HCT116 (cell line): ENCODE measurements around the gene KIF1A. TPM values are rescaled to one million over a fixed set of nuclear protein-coding genes. Genes with fewer than 3 reads are reported as not detected.

Experiments
- ATAC-seq: fragments of 200-7000 bp; cut with Tn5 transposase; 2 replicates; pipeline ENCODE4 v1.9.1; 2020; ENCODE audit warnings: mild to moderate bottlenecking, moderate library complexity
- BruUV-seq: library from RNA; stranded (reverse); fragments of 400-500 nt; replicated peaks from 2 replicates; lab custom pipeline; 2021; lab: Mats Ljungman, UMichigan
- CTCF ChIA-PET: fragments of 300-600 bp; sonication (Branson Sonifier 250); formaldehyde crosslinking; loops from one replicate; lab custom pipeline; 2021; ENCODE audit warnings: antibody characterized with exemption; lab: Charles Lee
- POLR2A ChIA-PET: fragments of 300-600, 350-600 bp; sonication (Branson Sonifier 250); formaldehyde crosslinking; loops from one replicate; lab custom pipeline; 2021; ENCODE audit warnings: antibody characterized with exemption; lab: Charles Lee
- RAD21 ChIA-PET, 2 experiments: fragments of 300-600 bp; sonication (Branson Sonifier 250); formaldehyde crosslinking; loops; one replicate each; lab custom pipeline; 2023; ENCODE audit warnings: low total read pairs in 2 of 2; ENCODE audit not compliant: uncharacterized antibody in 2 of 2, unreplicated experiment in 2 of 2, low non-redundant PET in 1 of 2; lab: Charles Lee
- DNase-seq: peaks from one replicate; pipeline ENCODE4 v3.0.0-alpha.2; 2010; ENCODE audit warnings: low read depth, low spot score
- H2AFZ ChIP-seq: fragments of 200-600 bp; shearing (Covaris generic), sonication (generic); 2 replicates; pipeline ENCODE4 v1.6.1; 2017; ENCODE audit warnings: low read depth, mixed run types, mixed read lengths, antibody characterized with exemption, low read length; ENCODE audit not compliant: poor library complexity, severe bottlenecking
- H3K27ac ChIP-seq: 2 replicates; pipeline ENCODE4 v1.5.1; 2012; ENCODE audit warnings: low read depth, low read length
- H3K27me3 ChIP-seq: fragments of 200-600 bp; sonication (generic); 2 replicates; pipeline ENCODE4 v1.6.1; 2016; ENCODE audit warnings: mixed run types, low read length, mixed read lengths; ENCODE audit not compliant: insufficient read depth
- H3K36me3 ChIP-seq, 2 experiments: fragments of 200-500 bp in 1 of 2; fragments of 200-600 bp in 1 of 2; sonication (Bioruptor generic) in 1 of 2; sonication (generic) in 1 of 2; 2 replicates each; pipeline versions ENCODE4 v1.5.1 to v1.6.1; 2014 to 2016; ENCODE audit warnings: low read length in 2 of 2, inconsistent platforms in 1 of 2, mixed read lengths in 1 of 2, mixed run types in 1 of 2; ENCODE audit not compliant: insufficient read depth in 2 of 2, control insufficient read depth in 1 of 2
- H3K4me1 ChIP-seq, 2 experiments: fragments of 200-600 bp in 1 of 2; sonication (generic) in 1 of 2; 2 replicates each; pipeline versions ENCODE4 v1.5.1 to v1.6.1; 2012 to 2017; ENCODE audit warnings: low read length in 2 of 2, inconsistent platforms in 1 of 2, mild to moderate bottlenecking in 1 of 2, mixed read lengths in 1 of 2, mixed run types in 1 of 2, moderate library complexity in 1 of 2; ENCODE audit not compliant: insufficient read depth in 2 of 2, control insufficient read depth in 1 of 2
- H3K4me2 ChIP-seq: fragments of 200-600 bp; sonication (generic); 2 replicates; pipeline ENCODE4 v1.6.1; 2017; ENCODE audit warnings: mixed run types, low read length, mixed read lengths
- H3K4me3 ChIP-seq, 2 experiments: fragments of 200-600 bp in 1 of 2; sonication (generic) in 1 of 2; replicated peaks in 1 of 2; 2 replicates each; pipeline ENCODE4 v1.5.1; 2011 to 2016; ENCODE audit warnings: low read length in 2 of 2, control low read depth in 1 of 2, low read depth in 1 of 2, mild to moderate bottlenecking in 1 of 2, mixed read lengths in 1 of 2, mixed run types in 1 of 2
- H3K79me2 ChIP-seq: fragments of 200-600 bp; sonication (generic); 2 replicates; pipeline ENCODE4 v1.6.1; 2017; ENCODE audit warnings: mild to moderate bottlenecking, mixed run types, low read length, moderate library complexity, mixed read lengths; ENCODE audit not compliant: insufficient read depth
- H3K9ac ChIP-seq: fragments of 200-600 bp; sonication (generic); 2 replicates; pipeline ENCODE4 v1.6.1; 2016; ENCODE audit warnings: low read length, mixed read lengths
- H3K9me2 ChIP-seq: fragments of 200-600 bp; sonication (generic), shearing (Covaris generic); 2 replicates; pipeline ENCODE4 v1.6.1; 2017; ENCODE audit warnings: mixed run types, mild to moderate bottlenecking, moderate library complexity; ENCODE audit not compliant: insufficient read depth
- H3K9me3 ChIP-seq, 2 experiments: fragments of 200-500 bp in 1 of 2; fragments of 200-600 bp in 1 of 2; sonication (Bioruptor generic) in 1 of 2; sonication (generic) in 1 of 2; 2 replicates each; pipeline ENCODE4 v1.6.1; 2014 to 2017; ENCODE audit warnings: low read length in 2 of 2, mixed read lengths in 2 of 2, inconsistent platforms in 1 of 2, low read depth in 1 of 2, mild to moderate bottlenecking in 1 of 2, mixed run types in 1 of 2, moderate library complexity in 1 of 2; ENCODE audit not compliant: control insufficient read depth in 1 of 2, insufficient read depth in 1 of 2
- H4K20me1 ChIP-seq: fragments of 200-600 bp; sonication (generic), shearing (Covaris generic); 2 replicates; pipeline ENCODE4 v1.6.1; 2017; ENCODE audit warnings: mixed run types, mild to moderate bottlenecking, moderate library complexity; ENCODE audit not compliant: insufficient read depth
- ATF3 ChIP-seq: IDR thresholded peaks from 2 replicates; pipeline ENCODE4 v1.6.1; 2012
- CBX3 ChIP-seq: IDR thresholded peaks from 2 replicates; pipeline ENCODE4 v1.6.1; 2012; ENCODE audit warnings: low read depth
- CEBPB ChIP-seq: IDR thresholded peaks from 2 replicates; pipeline ENCODE4 v1.6.1; 2012; ENCODE audit warnings: low read depth
- EGR1 ChIP-seq: IDR thresholded peaks from 2 replicates; pipeline ENCODE4 v1.6.1; 2012; ENCODE audit warnings: low read depth
- ELF1 ChIP-seq: IDR thresholded peaks from 2 replicates; pipeline ENCODE4 v1.6.1; 2012; ENCODE audit warnings: low read depth, borderline replicate concordance
- EZH2 ChIP-seq: fragments of 200-600 bp; sonication (generic); IDR thresholded peaks from 2 replicates; pipeline ENCODE4 v1.6.1; 2017; ENCODE audit warnings: antibody characterized with exemption, mixed run types
- EZH2phosphoT487 ChIP-seq: fragments of 200-600 bp; IDR thresholded peaks from 2 replicates; pipeline ENCODE4 v1.6.1; 2018; ENCODE audit warnings: antibody characterized with exemption, borderline replicate concordance
- JUND ChIP-seq: IDR thresholded peaks from 2 replicates; pipeline ENCODE4 v1.6.1; 2012
- MAX ChIP-seq: IDR thresholded peaks from 2 replicates; pipeline ENCODE4 v1.6.1; 2012
- POLR2A ChIP-seq: IDR thresholded peaks from 2 replicates; pipeline ENCODE4 v1.7.0; 2011; ENCODE audit warnings: borderline replicate concordance; ENCODE audit not compliant: insufficient read depth, insufficient read length; ENCODE audit errors: extremely low read depth
- POLR2AphosphoS5 ChIP-seq: IDR thresholded peaks from 2 replicates; pipeline ENCODE4 v1.6.1; 2011; ENCODE audit warnings: mild to moderate bottlenecking, low read depth, low read length, moderate library complexity
- RAD21 ChIP-seq: IDR thresholded peaks from 2 replicates; pipeline ENCODE4 v1.6.1; 2012; ENCODE audit warnings: low read depth, mild to moderate bottlenecking
- SIN3A ChIP-seq: IDR thresholded peaks from 2 replicates; pipeline ENCODE4 v1.6.1; 2012; ENCODE audit warnings: low read depth
- SP1 ChIP-seq: IDR thresholded peaks from 2 replicates; pipeline ENCODE4 v1.6.1; 2012; ENCODE audit warnings: low read depth
- SRF ChIP-seq: IDR thresholded peaks from 2 replicates; pipeline ENCODE4 v1.6.1; 2012; ENCODE audit warnings: low read depth
- TCF7L2 ChIP-seq: IDR thresholded peaks from 2 replicates; pipeline ENCODE4 v1.7.0; 2011; ENCODE audit warnings: borderline replicate concordance, inconsistent platforms; ENCODE audit not compliant: insufficient read depth, insufficient read length; ENCODE audit errors: extremely low read depth
- YY1 ChIP-seq: IDR thresholded peaks from 2 replicates; pipeline ENCODE4 v1.6.1; 2011; ENCODE audit warnings: low read length, low read depth, moderate library complexity, mild to moderate bottlenecking; ENCODE audit not compliant: insufficient replicate concordance; ENCODE audit errors: extremely low read depth
- ZBTB33 ChIP-seq: IDR thresholded peaks from 2 replicates; pipeline ENCODE4 v1.6.1; 2011; ENCODE audit warnings: mild to moderate bottlenecking, low read length, moderate library complexity; ENCODE audit not compliant: insufficient replicate concordance; ENCODE audit errors: extremely low read depth
- ZFX ChIP-seq: fragments of 450-650 bp; IDR thresholded peaks from 2 replicates; pipeline ENCODE4 v1.6.1; 2017
- ZNF274 ChIP-seq: fragments of 200-500 bp; sonication (Bioruptor generic); IDR thresholded peaks from 2 replicates; pipeline ENCODE4 v1.6.1; 2014; ENCODE audit warnings: mild to moderate bottlenecking, low read depth, low read length, inconsistent platforms
- intact Hi-C: fragments of 100-400 bp; cut with micrococcal nuclease; formaldehyde crosslinking; loops from 2 replicates; pipeline ENCODE4 v1.10.0; 2022
- total RNA-seq: library from RNA; stranded (reverse); gene quantifications from one replicate; pipeline ENCODE4 v1.2.1, GENCODE V29; 2021; ENCODE audit not compliant: unreplicated experiment

KIF1A gene
- total RNA-seq, 1 experiment from 2014 or later = 0.27 TPM

GRCh38 chr2:240750409-240750808 is 69.6 kb downstream of the KIF1A start:
- Histone ChIP-seq H3K9ac (no peak overlapping the region), H3K4me1 (peaks cover 0 to 4% of the 10 kb centered on the region in 2 experiments; a peak in 1 of 4 replicates), H3K36me3 (no peaks in the 10 kb centered on the region), H3K27ac (no peak overlapping the region), H3K79me2 (no peaks in the 10 kb centered on the region), H2AFZ (no peak overlapping the region), H4K20me1 (no peaks in the 10 kb centered on the region), H3K27me3 (no peaks in the 10 kb centered on the region), H3K4me3 (no peak overlapping the region), H3K4me2 (no peak overlapping the region), H3K9me2 (no peaks in the 10 kb centered on the region), H3K9me3 (no peaks in the 10 kb centered on the region)
- ChIA-PET CTCF (interaction anchor here (1.1 kb wide), 1 partner anchor 90 kb away, joined by 3 read pairs; no protein-coding TSS in a partner anchor), POLR2A (no interaction called here), RAD21 (no interaction called here)
- TF ChIP-seq POLR2A = no peak
- no peak for TF ChIP-seq ELF1
- no peak for TF ChIP-seq POLR2AphosphoS5
- no peak for TF ChIP-seq CEBPB
- TF ChIP-seq EZH2 = no peak
- no peak for TF ChIP-seq ATF3
- no peak for TF ChIP-seq SP1
- TF ChIP-seq EGR1 = no peak
- no peak for TF ChIP-seq ZBTB33
- no peak for TF ChIP-seq ZNF274
- TF ChIP-seq ZFX = no peak
- TF ChIP-seq TCF7L2 = no peak
- TF ChIP-seq CBX3 = no peak
- TF ChIP-seq EZH2phosphoT487 = no peak
- no peak for TF ChIP-seq MAX
- no peak for TF ChIP-seq RAD21
- TF ChIP-seq SIN3A = no peak
- no peak for TF ChIP-seq SRF
- TF ChIP-seq YY1 = no peak
- TF ChIP-seq JUND = no peak
- intact Hi-C loops = no loop called here
- DNase-seq (no peak), ATAC-seq (no peak)
- no TSS peak for BruUV-seq
